ENCODE measurements around the gene NUDT3. TPM values are rescaled to one million over a fixed set of nuclear protein-coding genes. Genes with fewer than 3 reads are reported as not detected.
A peak's percentile ranks its signal among the peaks of the same experiment; 100 is the strongest.

NUDT3 gene
- total RNA-seq, 2 donors from 2014 or later, result 22.8 to 24.7 TPM

DNA sequence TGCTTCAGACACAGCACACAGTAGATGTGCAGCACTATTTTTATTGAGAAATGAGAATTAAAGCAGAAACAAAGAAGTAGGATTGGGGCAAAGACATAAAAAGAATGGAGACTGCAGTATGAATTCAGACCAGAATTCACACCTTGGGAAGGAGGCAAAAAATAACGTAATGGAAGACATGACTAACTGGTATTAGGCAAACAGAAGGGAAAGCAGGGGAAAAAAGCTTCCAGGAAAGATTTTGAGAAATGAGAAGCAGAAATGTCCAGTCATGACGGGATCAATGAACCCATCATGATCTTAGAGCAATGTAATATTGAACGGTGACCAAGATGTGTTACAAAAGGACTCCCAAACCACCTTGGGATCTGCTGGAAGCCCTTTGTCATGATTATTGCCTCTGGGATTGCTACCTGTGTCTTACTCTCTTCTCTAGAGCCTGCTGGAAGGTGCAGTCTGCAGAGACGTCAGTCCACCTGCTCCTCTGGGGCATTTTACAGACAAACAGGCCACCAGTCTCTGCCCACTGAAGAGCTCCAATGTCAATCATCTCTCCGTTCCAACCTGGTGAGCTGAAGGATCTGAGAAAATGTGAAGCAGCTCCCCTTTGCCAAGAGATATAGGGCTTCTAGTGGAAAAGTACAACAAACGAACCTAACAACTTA is 8.7 kb downstream of the NUDT3 start:
- H3K4me1 ChIP-seq (ENCODE audit: control insufficient read depth, insufficient read depth, low read length), result peaks cover 15% of the 10 kb centered on the region
- no peak overlapping the region for H3K4me3 Mint-ChIP-seq
- peaks cover 12% of the 10 kb centered on the region for H3K36me3 Mint-ChIP-seq (ENCODE audit: low read depth)
- H3K9me3 Mint-ChIP-seq, result no peaks in the 10 kb centered on the region
- H3K9me3 ChIP-seq (ENCODE audit: control insufficient read depth, low read length), result no peaks in the 10 kb centered on the region
- H3K36me3 ChIP-seq (ENCODE audit: control insufficient read depth, insufficient read depth, low read length), result peaks cover 3% of the 10 kb centered on the region
- WGBS, 2 experiments (ENCODE audit: insufficient coverage in 1 of 2, insufficient read length in 1 of 2), result 82 to 93% methylated on average over 4 to 6 of the region's 6 CpGs
- no peak overlapping the region for H3K9ac ChIP-seq (ENCODE audit: extremely low read depth, low read length, poor library complexity, severe bottlenecking)
- peaks cover 30% of the 10 kb centered on the region for H3K4me1 Mint-ChIP-seq
- H3K27me3 Mint-ChIP-seq (ENCODE audit: insufficient read depth), result no peaks in the 10 kb centered on the region
- peak overlapping the region; percentile 83 for H3K27ac Mint-ChIP-seq
- TF ChIP-seq, protein P1, sequence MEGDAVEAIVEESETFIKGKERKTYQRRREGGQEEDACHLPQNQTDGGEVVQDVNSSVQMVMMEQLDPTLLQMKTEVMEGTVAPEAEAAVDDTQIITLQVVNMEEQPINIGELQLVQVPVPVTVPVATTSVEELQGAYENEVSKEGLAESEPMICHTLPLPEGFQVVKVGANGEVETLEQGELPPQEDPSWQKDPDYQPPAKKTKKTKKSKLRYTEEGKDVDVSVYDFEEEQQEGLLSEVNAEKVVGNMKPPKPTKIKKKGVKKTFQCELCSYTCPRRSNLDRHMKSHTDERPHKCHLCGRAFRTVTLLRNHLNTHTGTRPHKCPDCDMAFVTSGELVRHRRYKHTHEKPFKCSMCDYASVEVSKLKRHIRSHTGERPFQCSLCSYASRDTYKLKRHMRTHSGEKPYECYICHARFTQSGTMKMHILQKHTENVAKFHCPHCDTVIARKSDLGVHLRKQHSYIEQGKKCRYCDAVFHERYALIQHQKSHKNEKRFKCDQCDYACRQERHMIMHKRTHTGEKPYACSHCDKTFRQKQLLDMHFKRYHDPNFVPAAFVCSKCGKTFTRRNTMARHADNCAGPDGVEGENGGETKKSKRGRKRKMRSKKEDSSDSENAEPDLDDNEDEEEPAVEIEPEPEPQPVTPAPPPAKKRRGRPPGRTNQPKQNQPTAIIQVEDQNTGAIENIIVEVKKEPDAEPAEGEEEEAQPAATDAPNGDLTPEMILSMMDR (conservative IDR thresholded peaks at IDR 0.05), result no peak
- no peak overlapping the region for H3K27ac ChIP-seq (ENCODE audit: low read depth, low read length)
- no peaks in the 10 kb centered on the region for H3K27me3 ChIP-seq (ENCODE audit: control insufficient read depth, insufficient read depth, low read length, poor library complexity, severe bottlenecking)
- no peak overlapping the region for H3K4me3 ChIP-seq (ENCODE audit: low read length)
- DNase-seq, result peak; percentile 49

DNA sequence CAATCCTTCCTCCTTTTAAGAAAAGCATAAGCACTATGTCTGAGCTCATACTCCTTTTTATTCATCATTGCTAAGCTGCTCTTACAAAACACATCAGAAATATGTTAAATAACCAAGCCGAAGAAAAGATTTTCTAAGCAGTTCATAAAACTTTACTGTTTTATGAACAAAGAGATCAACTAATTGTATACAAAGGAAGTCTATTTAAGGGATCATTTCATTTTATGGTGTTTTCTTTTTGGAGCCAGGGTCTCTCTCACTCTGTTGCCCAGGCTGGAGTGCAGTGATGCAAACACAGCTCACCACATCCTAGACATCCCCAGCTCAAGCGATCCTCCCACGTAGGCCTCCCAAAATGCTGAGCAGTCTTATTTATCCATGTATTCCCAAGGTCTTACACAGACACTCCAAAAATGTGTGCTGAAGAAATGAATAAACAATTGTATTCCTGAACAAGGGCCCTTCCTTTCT is 9.3 kb downstream of the NUDT3 start:
- TF ChIP-seq, protein P1 (conservative IDR thresholded peaks at IDR 0.05), result no peak
- Histone ChIP-seq H3K4me3 (ENCODE audit: low read length) (no peak overlapping the region), H3K4me1 (ENCODE audit: control insufficient read depth, insufficient read depth, low read length) (peaks cover 11% of the 10 kb centered on the region), H3K9me3 (ENCODE audit: control insufficient read depth, low read length) (no peaks in the 10 kb centered on the region), H3K9ac (ENCODE audit: extremely low read depth, low read length, poor library complexity, severe bottlenecking) (no peak overlapping the region), H3K27ac (ENCODE audit: low read depth, low read length) (no peak overlapping the region), H3K27me3 (ENCODE audit: control insufficient read depth, insufficient read depth, low read length, poor library complexity, severe bottlenecking) (no peaks in the 10 kb centered on the region), H3K36me3 (ENCODE audit: control insufficient read depth, insufficient read depth, low read length) (peaks cover 3% of the 10 kb centered on the region)
- Mint-ChIP-seq H3K4me1 (peaks cover 36% of the 10 kb centered on the region), H3K9me3 (no peaks in the 10 kb centered on the region), H3K4me3 (no peak overlapping the region), H3K27ac (no peak overlapping the region), H3K36me3 (ENCODE audit: low read depth) (peaks cover 12% of the 10 kb centered on the region), H3K27me3 (ENCODE audit: insufficient read depth) (no peaks in the 10 kb centered on the region)
- DNase-seq, result no peak
- WGBS, 2 experiments (ENCODE audit: insufficient coverage in 1 of 2, insufficient read length in 1 of 2), result 98 to 100% methylated on average over 2 to 3 of the region's 3 CpGs

DNA sequence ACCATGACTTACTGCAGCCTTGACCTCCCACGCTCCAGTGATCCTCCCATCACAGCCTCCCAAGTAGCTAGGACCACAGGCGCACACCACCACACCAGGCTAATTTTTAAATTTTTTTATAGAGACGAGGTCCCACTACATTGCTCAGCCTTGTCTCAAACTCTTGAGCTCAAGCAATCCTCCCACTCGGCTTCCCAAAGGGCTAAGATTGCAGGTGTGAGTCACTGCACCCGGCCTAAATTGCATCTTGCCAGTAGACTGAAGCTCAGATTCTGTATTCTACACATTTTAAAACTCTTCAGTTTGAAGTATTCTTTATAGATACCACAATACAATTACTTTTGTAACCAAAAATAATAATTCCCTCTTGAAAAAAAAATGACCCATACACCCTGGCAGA is 11.4 kb downstream of the NUDT3 start:
- H3K27me3 ChIP-seq (ENCODE audit: control insufficient read depth, insufficient read depth, low read length, poor library complexity, severe bottlenecking), result no peaks in the 10 kb centered on the region
- H3K4me1 ChIP-seq (ENCODE audit: control insufficient read depth, insufficient read depth, low read length), result peaks cover 3% of the 10 kb centered on the region
- WGBS, 2 experiments (ENCODE audit: insufficient coverage in 1 of 2, insufficient read length in 1 of 2), result 92 to 94% methylated on average over 5 of the region's 5 CpGs
- TF ChIP-seq, protein P1 (conservative IDR thresholded peaks at IDR 0.05), result no peak
- H3K9me3 ChIP-seq (ENCODE audit: control insufficient read depth, low read length), result no peaks in the 10 kb centered on the region
- H3K4me1 Mint-ChIP-seq, result peaks cover 28% of the 10 kb centered on the region
- H3K4me3 Mint-ChIP-seq, result no peak overlapping the region
- no peak overlapping the region for H3K4me3 ChIP-seq (ENCODE audit: low read length)
- no peaks in the 10 kb centered on the region for H3K27me3 Mint-ChIP-seq (ENCODE audit: insufficient read depth)
- H3K36me3 Mint-ChIP-seq (ENCODE audit: low read depth), result peaks cover 12% of the 10 kb centered on the region
- H3K27ac Mint-ChIP-seq, result no peak overlapping the region
- H3K27ac ChIP-seq (ENCODE audit: low read depth, low read length), result no peak overlapping the region
- H3K36me3 ChIP-seq (ENCODE audit: control insufficient read depth, insufficient read depth, low read length), result peaks cover 3% of the 10 kb centered on the region
- H3K9ac ChIP-seq (ENCODE audit: extremely low read depth, low read length, poor library complexity, severe bottlenecking), result no peak overlapping the region
- H3K9me3 Mint-ChIP-seq, result no peaks in the 10 kb centered on the region
- DNase-seq, result no peak
